HL-60 (cell line): Measurements from ENCODE around the gene MAD1L1.

Experiments used
- DNase-seq, 2 experiments: peaks; one replicate each; pipeline ENCODE4 v3.0.0-alpha.2; 2010 to 2020; ENCODE audit warnings: low read depth in 1 of 2, low spot score in 1 of 2
- H3K27ac ChIP-seq: fragments of 250-450 bp; sonication (Bioruptor Pico); replicated peaks from 2 replicates; pipeline ENCODE4 v1.5.1; 2020; ENCODE audit warnings: mild to moderate bottlenecking, moderate library complexity
- H3K27me3 ChIP-seq: fragments of 250-450 bp; sonication (Bioruptor Pico); 2 replicates; pipeline ENCODE4 v1.5.1; 2021; ENCODE audit warnings: mild to moderate bottlenecking, moderate library complexity; ENCODE audit not compliant: insufficient read depth, poor library complexity, severe bottlenecking
- H3K4me3 ChIP-seq: replicated peaks from 2 replicates; pipeline ENCODE4 v1.5.1; 2011; ENCODE audit warnings: mild to moderate bottlenecking, control low read depth, low read length; ENCODE audit not compliant: insufficient read depth
- CTCF ChIP-seq: IDR thresholded peaks from one replicate; pipeline ENCODE4 v1.5.1; 2011; ENCODE audit warnings: low read length, control low read depth, inconsistent platforms; ENCODE audit not compliant: insufficient read depth
- GABPA ChIP-seq: IDR thresholded peaks from 2 replicates; pipeline ENCODE4 v1.6.1; 2012; ENCODE audit warnings: low read depth
- POLR2AphosphoS5 ChIP-seq: IDR thresholded peaks from 2 replicates; pipeline ENCODE4 v1.6.1; 2012; ENCODE audit warnings: low read depth
- REST ChIP-seq: IDR thresholded peaks from 2 replicates; pipeline ENCODE4 v1.6.1; 2012; ENCODE audit warnings: low read depth; ENCODE audit not compliant: insufficient replicate concordance
- SPI1 ChIP-seq: IDR thresholded peaks from 2 replicates; pipeline ENCODE4 v1.6.1; 2012; ENCODE audit warnings: low read depth, mild to moderate bottlenecking, borderline replicate concordance

MAD1L1 gene

GRCh38 chr7:2142386-2142785 is 90.4 kb downstream of the MAD1L1 start:
- H3K27me3 ChIP-seq = no peaks in the 10 kb centered on the region
- no peak overlapping the region for H3K4me3 ChIP-seq
- TF ChIP-seq SPI1 (no peak), REST (no peak), GABPA (no peak), POLR2AphosphoS5 (no peak), CTCF (no peak)
- H3K27ac ChIP-seq = no peak overlapping the region
- no peak for DNase-seq

- no peaks in the 10 kb centered on the region for H3K27me3 ChIP-seq
- TF ChIP-seq GABPA (no peak), POLR2AphosphoS5 (no peak), SPI1 (no peak), CTCF (no peak), REST (no peak)
- DNase-seq = no peak
- H3K27ac ChIP-seq = no peak overlapping the region
- H3K4me3 ChIP-seq = no peak overlapping the region
Observed at GRCh38 chr7:2141651-2142050, 91.1 kb downstream of the MAD1L1 start.

GRCh38 chr7:2141021-2141410 is 91.7 kb downstream of the MAD1L1 start:
- no peak for DNase-seq
- no peak overlapping the region for H3K4me3 ChIP-seq
- H3K27ac ChIP-seq = no peak overlapping the region
- no peaks in the 10 kb centered on the region for H3K27me3 ChIP-seq
- TF ChIP-seq GABPA (no peak), CTCF (no peak), REST (no peak), POLR2AphosphoS5 (no peak), SPI1 (no peak)
